DND-41 (cell line): ENCODE measurements around the gene FAM219A.

Source experiments
- CTCF ChIP-seq: IDR thresholded peaks from 2 replicates; pipeline ENCODE4 v1.5.1; 2012; ENCODE audit warnings: borderline replicate concordance, low read length, moderate library complexity, mild to moderate bottlenecking; ENCODE audit not compliant: poor library complexity, severe bottlenecking; ENCODE audit errors: extremely low read depth
- EZH2 ChIP-seq: IDR thresholded peaks from 3 replicates; pipeline ENCODE4 v1.6.1; 2012; ENCODE audit warnings: borderline replicate concordance, low read depth, mild to moderate bottlenecking, moderate library complexity, low read length, inconsistent platforms; ENCODE audit not compliant: severe bottlenecking

- no peak for TF ChIP-seq CTCF
- TF ChIP-seq EZH2: no peak
Observed at GRCh38 chr9:34392511-34392910, 65.9 kb downstream of the FAM219A start.
